Upper lobe of left lung (tissue), 4 donors: ENCODE data around the gene FHIT.

Experiments used
- POLR2A ChIP-seq, 4 donors: fragments of 450-650 bp; IDR thresholded peaks; one replicate each; pipeline ENCODE4 v1.5.1; 2016 to 2017; ENCODE audit warnings: antibody characterized with exemption in 4 of 4, mild to moderate bottlenecking in 2 of 4
- POLR2AphosphoS5 ChIP-seq, 2 donors: sonication (generic); formaldehyde crosslinking; IDR thresholded peaks; one replicate each; pipeline ENCODE4 v1.5.1; 2017; ENCODE audit warnings: antibody characterized with exemption in 2 of 2
- TF ChIP-seq, protein P1 (sequence below), 6 experiments: fragments of 450-650 bp in 4 of 6; fragments of 200-600 bp in 2 of 6; sonication (generic) in 2 of 6; IDR thresholded peaks; one replicate each; pipeline ENCODE4 v1.5.1; 2016 to 2019; ENCODE audit warnings: antibody characterized with exemption in 6 of 6

DNA sequence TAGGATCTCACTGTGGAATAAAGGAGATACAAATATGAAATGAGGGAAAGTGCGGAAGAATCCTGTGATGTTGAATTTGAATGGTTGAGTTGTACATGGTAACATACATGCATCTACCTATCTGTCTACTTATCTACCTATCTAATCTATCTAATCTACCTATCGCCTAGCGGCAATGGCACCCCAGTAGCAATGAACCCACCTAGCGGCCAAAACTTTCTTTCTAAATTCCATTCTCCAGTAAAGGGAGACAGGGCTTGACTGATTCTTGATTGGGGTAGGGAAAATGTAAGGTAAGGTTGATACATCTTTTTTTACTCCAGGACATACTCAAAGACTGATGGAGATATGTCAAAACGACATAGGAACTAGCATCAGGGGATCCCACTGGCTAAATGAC, 345.0 kb downstream of the FHIT start:
- TF ChIP-seq POLR2AphosphoS5 (IDR thresholded peaks at IDR 0.05): no peak
- TF ChIP-seq, protein P1, sequence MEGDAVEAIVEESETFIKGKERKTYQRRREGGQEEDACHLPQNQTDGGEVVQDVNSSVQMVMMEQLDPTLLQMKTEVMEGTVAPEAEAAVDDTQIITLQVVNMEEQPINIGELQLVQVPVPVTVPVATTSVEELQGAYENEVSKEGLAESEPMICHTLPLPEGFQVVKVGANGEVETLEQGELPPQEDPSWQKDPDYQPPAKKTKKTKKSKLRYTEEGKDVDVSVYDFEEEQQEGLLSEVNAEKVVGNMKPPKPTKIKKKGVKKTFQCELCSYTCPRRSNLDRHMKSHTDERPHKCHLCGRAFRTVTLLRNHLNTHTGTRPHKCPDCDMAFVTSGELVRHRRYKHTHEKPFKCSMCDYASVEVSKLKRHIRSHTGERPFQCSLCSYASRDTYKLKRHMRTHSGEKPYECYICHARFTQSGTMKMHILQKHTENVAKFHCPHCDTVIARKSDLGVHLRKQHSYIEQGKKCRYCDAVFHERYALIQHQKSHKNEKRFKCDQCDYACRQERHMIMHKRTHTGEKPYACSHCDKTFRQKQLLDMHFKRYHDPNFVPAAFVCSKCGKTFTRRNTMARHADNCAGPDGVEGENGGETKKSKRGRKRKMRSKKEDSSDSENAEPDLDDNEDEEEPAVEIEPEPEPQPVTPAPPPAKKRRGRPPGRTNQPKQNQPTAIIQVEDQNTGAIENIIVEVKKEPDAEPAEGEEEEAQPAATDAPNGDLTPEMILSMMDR (IDR thresholded peaks at IDR 0.05): no peak
- TF ChIP-seq POLR2A (IDR thresholded peaks at IDR 0.05): no peak
